CD14-positive monocyte (primary cell): ENCODE results near the gene BLM. TPM values are rescaled to one million over a fixed set of nuclear protein-coding genes. Genes with fewer than 3 reads are reported as not detected.

Source experiments
- DNase-seq, 3 donors: peaks; one replicate each; pipeline ENCODE4 v3.0.0-alpha.2; 2011 to 2022
- H2AFZ ChIP-seq: 2 replicates; pipeline ENCODE4 v1.6.0; 2012; ENCODE audit warnings: mild to moderate bottlenecking, low read depth, low read length, inconsistent platforms; ENCODE audit not compliant: insufficient read depth, poor library complexity, severe bottlenecking
- H3K27ac ChIP-seq, 2 donors: 1 replicate in 1 of 2; 2 replicates in 1 of 2; pipeline ENCODE4 v1.5.1; 2012 to 2013; ENCODE audit warnings: low read length in 2 of 2, control low read depth in 1 of 2, inconsistent platforms in 1 of 2, low read depth in 1 of 2, mild to moderate bottlenecking in 1 of 2
- H3K27me3 ChIP-seq, 2 donors: one replicate each; pipeline versions ENCODE4 v1.6.0 to v1.6.1; 2011 to 2013; ENCODE audit warnings: low read length in 2 of 2; ENCODE audit not compliant: control insufficient read depth in 2 of 2, insufficient read depth in 2 of 2
- H3K36me3 ChIP-seq, 2 donors: replicated peaks in 1 of 2; 1 replicate in 1 of 2; 2 replicates in 1 of 2; pipeline versions ENCODE4 v1.5.1 to v1.6.1; 2012 to 2013; ENCODE audit warnings: low read length in 2 of 2, control low read depth in 1 of 2, inconsistent platforms in 1 of 2, mild to moderate bottlenecking in 1 of 2; ENCODE audit not compliant: insufficient read depth in 2 of 2, control insufficient read depth in 1 of 2
- H3K4me1 ChIP-seq, 2 donors: 1 replicate in 1 of 2; 2 replicates in 1 of 2; pipeline versions ENCODE4 v1.5.1 to v1.6.1; 2012 to 2013; ENCODE audit warnings: low read length in 2 of 2, control low read depth in 1 of 2, inconsistent platforms in 1 of 2, mild to moderate bottlenecking in 1 of 2, moderate library complexity in 1 of 2; ENCODE audit not compliant: insufficient read depth in 2 of 2, control insufficient read depth in 1 of 2
- H3K4me2 ChIP-seq: replicated peaks from 2 replicates; pipeline ENCODE3; 2012; ENCODE audit warnings: low read length, moderate library complexity, mild to moderate bottlenecking; ENCODE audit not compliant: poor library complexity, severe bottlenecking; ENCODE audit errors: extremely low read depth
- H3K4me3 ChIP-seq, 3 experiments: fragments of 200-600 bp in 1 of 3; sonication (generic) in 1 of 3; replicated peaks in 1 of 3; 1 replicate in 2 of 3; 2 replicates in 1 of 3; pipeline ENCODE4 v1.5.1; 2011 to 2013; ENCODE audit warnings: low read length in 3 of 3, mild to moderate bottlenecking in 3 of 3, control low read depth in 2 of 3, low read depth in 2 of 3, inconsistent platforms in 1 of 3, moderate library complexity in 1 of 3
- H3K79me2 ChIP-seq: 2 replicates; pipeline ENCODE4 v1.6.0; 2012; ENCODE audit warnings: mild to moderate bottlenecking, control low read depth, inconsistent platforms, low read length, moderate library complexity; ENCODE audit not compliant: insufficient read depth
- H3K9ac ChIP-seq: 2 replicates; pipeline ENCODE4 v1.6.0; 2017; ENCODE audit warnings: low read length, mild to moderate bottlenecking; ENCODE audit not compliant: insufficient read depth, poor library complexity, severe bottlenecking
- H3K9me3 ChIP-seq, 2 donors: replicated peaks in 1 of 2; 1 replicate in 1 of 2; 2 replicates in 1 of 2; pipeline versions ENCODE4 v1.5.1 to v1.6.1; 2012 to 2013; ENCODE audit warnings: low read length in 2 of 2, control low read depth in 1 of 2; ENCODE audit not compliant: control insufficient read depth in 1 of 2, insufficient read depth in 1 of 2
- H4K20me1 ChIP-seq: 2 replicates; pipeline ENCODE4 v1.6.0; 2012; ENCODE audit warnings: mild to moderate bottlenecking, low read length, control low read depth, moderate library complexity; ENCODE audit not compliant: insufficient read depth
- H3K27ac Mint-ChIP-seq, 7 donors: one replicate each; pipeline ENCODE4 v1.8.0; 2020; ENCODE audit warnings: mild to moderate bottlenecking in 7 of 7, mixed read lengths in 7 of 7, moderate library complexity in 6 of 7, inconsistent platforms in 2 of 7
- H3K27me3 Mint-ChIP-seq, 3 donors: one replicate each; pipeline ENCODE4 v1.8.0; 2021 to 2022; ENCODE audit warnings: low read depth in 3 of 3, mild to moderate bottlenecking in 3 of 3, mixed read lengths in 3 of 3, moderate library complexity in 3 of 3, inconsistent platforms in 1 of 3
- H3K36me3 Mint-ChIP-seq, 2 donors: one replicate each; pipeline ENCODE4 v1.8.0; 2020; ENCODE audit warnings: mixed read lengths in 2 of 2, inconsistent platforms in 1 of 2, mild to moderate bottlenecking in 1 of 2
- H3K4me1 Mint-ChIP-seq: one replicate; pipeline ENCODE4 v1.8.0; 2020; ENCODE audit warnings: mild to moderate bottlenecking, mixed read lengths
- H3K4me3 Mint-ChIP-seq, 2 donors: one replicate each; pipeline ENCODE4 v1.8.0; 2020; ENCODE audit warnings: mild to moderate bottlenecking in 2 of 2, mixed read lengths in 2 of 2, moderate library complexity in 1 of 2
- H3K9me3 Mint-ChIP-seq, 7 donors: one replicate each; pipeline ENCODE4 v1.8.0; 2020 to 2022; ENCODE audit warnings: mixed read lengths in 7 of 7, mild to moderate bottlenecking in 6 of 7, moderate library complexity in 6 of 7, inconsistent platforms in 2 of 7
- WGBS: methylation state at CpG from one replicate; pipeline ENCODE4 v1.1.5; 2013; ENCODE audit warnings: missing lambda C conversion rate; ENCODE audit not compliant: insufficient coverage; 5-methylcytosine and 5-hydroxymethylcytosine counted together
- intact Hi-C, 2 donors: fragments of 100-400 bp; cut with micrococcal nuclease; formaldehyde crosslinking; loops; one replicate each; pipeline versions ENCODE4 v1.15.0 to v1.15.1; 2023
- polyA plus RNA-seq, 3 donors: library from polyadenylated mRNA; depleted of rRNA in 1 of 3; unstranded in 2 of 3; stranded (reverse) in 1 of 3; fragments of 300-500 nt in 2 of 3; fragments of >200 nt in 1 of 3; fragmentation: Illumina TruSeq in 2 of 3; gene quantifications; 1 replicate in 2 of 3; 2 replicates in 1 of 3; pipeline ENCODE4 v1.2.3, GENCODE V29; 2012 to 2021
- TF ChIP-seq, protein P1 (sequence below): fragments of 200-600 bp; IDR thresholded peaks from one replicate; pipeline ENCODE4 v1.8.0; 2022; ENCODE audit warnings: antibody characterized with exemption, mild to moderate bottlenecking

Gene BLM
- polyA plus RNA-seq, 3 donors = 0.69 to 2.3 (median 1.2) TPM

DNA sequence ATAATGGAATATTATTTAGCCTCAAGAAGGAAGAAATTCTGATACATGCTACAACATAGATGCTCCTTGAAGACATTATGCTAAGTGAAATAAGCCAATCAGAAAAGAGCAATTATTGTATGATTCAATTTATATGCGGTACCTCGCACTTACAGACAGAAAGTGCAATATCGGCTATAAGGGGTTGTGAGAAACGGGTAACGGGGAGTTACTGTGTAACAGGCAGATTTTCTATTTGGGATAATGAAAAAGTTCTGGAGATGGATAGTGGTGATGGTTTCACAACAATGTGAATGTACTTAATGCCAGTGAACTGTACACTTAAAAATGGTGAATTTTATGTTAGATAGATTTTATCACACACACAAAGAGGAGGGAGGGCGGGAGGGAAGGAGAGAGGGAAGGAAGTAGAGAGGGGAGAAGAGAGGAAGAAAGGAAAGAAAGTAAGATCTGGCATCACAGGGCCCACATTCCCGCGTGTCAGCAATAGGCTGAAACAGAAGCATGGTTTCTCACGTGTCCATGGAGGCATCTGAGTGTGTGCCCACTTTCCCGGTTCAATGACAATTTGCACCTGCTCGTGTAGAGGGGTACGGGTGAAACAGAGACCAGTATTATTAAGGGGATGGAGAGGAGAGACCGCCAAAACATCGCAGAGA is 700 bp upstream of the BLM start:
- Histone ChIP-seq H4K20me1 (no peaks in the 10 kb centered on the region), H2AFZ (peak overlapping the region; percentile 92), H3K4me3 (peak overlapping the region; percentile 83 to 98 (median 83)), H3K27me3 (no peaks in the 10 kb centered on the region), H3K4me1 (peaks cover 20 to 33% of the 10 kb centered on the region in 2 donors), H3K4me2 (peak overlapping the region; percentile 97), H3K9me3 (no peaks in the 10 kb centered on the region), H3K27ac (peak overlapping the region; percentile 87 to 96), H3K79me2 (peaks cover 51% of the 10 kb centered on the region), H3K36me3 (no peaks in the 10 kb centered on the region), H3K9ac (peak overlapping the region; percentile 79)
- peak overlapping the region; percentile 89 to 99 (median 96) for H3K27ac Mint-ChIP-seq
- H3K36me3 Mint-ChIP-seq = peaks cover 4 to 8% of the 10 kb centered on the region in 2 donors
- TF ChIP-seq, protein P1, sequence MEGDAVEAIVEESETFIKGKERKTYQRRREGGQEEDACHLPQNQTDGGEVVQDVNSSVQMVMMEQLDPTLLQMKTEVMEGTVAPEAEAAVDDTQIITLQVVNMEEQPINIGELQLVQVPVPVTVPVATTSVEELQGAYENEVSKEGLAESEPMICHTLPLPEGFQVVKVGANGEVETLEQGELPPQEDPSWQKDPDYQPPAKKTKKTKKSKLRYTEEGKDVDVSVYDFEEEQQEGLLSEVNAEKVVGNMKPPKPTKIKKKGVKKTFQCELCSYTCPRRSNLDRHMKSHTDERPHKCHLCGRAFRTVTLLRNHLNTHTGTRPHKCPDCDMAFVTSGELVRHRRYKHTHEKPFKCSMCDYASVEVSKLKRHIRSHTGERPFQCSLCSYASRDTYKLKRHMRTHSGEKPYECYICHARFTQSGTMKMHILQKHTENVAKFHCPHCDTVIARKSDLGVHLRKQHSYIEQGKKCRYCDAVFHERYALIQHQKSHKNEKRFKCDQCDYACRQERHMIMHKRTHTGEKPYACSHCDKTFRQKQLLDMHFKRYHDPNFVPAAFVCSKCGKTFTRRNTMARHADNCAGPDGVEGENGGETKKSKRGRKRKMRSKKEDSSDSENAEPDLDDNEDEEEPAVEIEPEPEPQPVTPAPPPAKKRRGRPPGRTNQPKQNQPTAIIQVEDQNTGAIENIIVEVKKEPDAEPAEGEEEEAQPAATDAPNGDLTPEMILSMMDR = no peak
- 21% methylated on average over 9 of the region's 14 CpGs for WGBS
- peak overlapping the region; percentile 93 to 98 for H3K4me3 Mint-ChIP-seq
- peaks cover 33% of the 10 kb centered on the region for H3K4me1 Mint-ChIP-seq
- DNase-seq = no peak
- peaks cover 0 to 2% (median 0%) of the 10 kb centered on the region in 7 donors for H3K9me3 Mint-ChIP-seq
- H3K27me3 Mint-ChIP-seq = peaks cover 0 to 2% (median 0%) of the 10 kb centered on the region in 3 donors
- intact Hi-C loops = loop anchor here (10.0 kb wide), 2 partner anchors 48 to 168 kb away; partner anchors contain the start of gene FES (in 1 of the 2)

DNA sequence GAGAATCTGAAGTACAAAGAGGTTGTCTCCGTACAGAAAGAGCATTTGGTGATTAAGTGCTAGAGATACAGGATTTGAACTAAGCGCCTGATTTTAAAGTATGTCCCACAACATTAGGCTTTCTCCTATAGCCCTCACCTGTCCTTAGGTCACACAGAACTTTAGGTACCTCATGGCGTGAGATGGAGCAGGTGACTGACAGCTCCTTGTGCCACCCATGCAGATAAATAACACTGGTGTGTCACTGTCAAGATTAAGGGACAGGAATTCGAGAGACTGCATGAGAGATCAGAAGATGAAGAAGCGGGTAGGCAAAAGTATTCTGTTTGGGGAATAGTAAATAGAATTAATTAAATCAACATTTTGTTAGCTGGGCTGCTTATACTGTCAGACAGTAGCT is 1.1 kb downstream of the BLM start:
- Histone ChIP-seq H3K36me3 (no peaks in the 10 kb centered on the region), H3K9me3 (no peaks in the 10 kb centered on the region), H3K9ac (no peak overlapping the region), H4K20me1 (no peaks in the 10 kb centered on the region), H3K4me1 (peaks cover 10 to 24% of the 10 kb centered on the region in 2 donors), H3K79me2 (peaks cover 67% of the 10 kb centered on the region), H3K27me3 (no peaks in the 10 kb centered on the region), H3K4me3 (peak overlapping the region in 1 of 3 experiments; percentile 98), H2AFZ (no peak overlapping the region), H3K27ac (peak overlapping the region in 1 of 2 donors; percentile 96), H3K4me2 (peak overlapping the region; percentile 97)
- H3K4me1 Mint-ChIP-seq = peaks cover 24% of the 10 kb centered on the region
- H3K36me3 Mint-ChIP-seq = peaks cover 3 to 7% of the 10 kb centered on the region in 2 donors
- H3K27me3 Mint-ChIP-seq = peaks cover 0 to 2% (median 0%) of the 10 kb centered on the region in 3 donors
- intact Hi-C loops = loop anchor here (10.0 kb wide), 2 partner anchors 47 to 167 kb away; partner anchors contain the start of gene FES (in 1 of the 2)
- TF ChIP-seq, protein P1 = no peak
- no peak overlapping the region for H3K4me3 Mint-ChIP-seq
- DNase-seq = no peak
- 83% methylated on average over 1 of the region's 5 CpGs for WGBS
- H3K27ac Mint-ChIP-seq = peak overlapping the region in 1 of 7 donors; percentile 69
- peaks cover 0 to 2% (median 0%) of the 10 kb centered on the region in 7 donors for H3K9me3 Mint-ChIP-seq
